OCI-LY7 (cell line): Measurements from ENCODE around the gene STX8. TPM values are rescaled to one million over a fixed set of nuclear protein-coding genes. Genes with fewer than 3 reads are reported as not detected.

Experiments
- BruUV-seq: library from RNA; stranded (reverse); fragments of 400-500 nt; replicated peaks from 2 replicates; lab custom pipeline; 2021; lab: Mats Ljungman, UMichigan
- CTCF ChIA-PET: fragments of 300-600 bp; sonication (Branson Sonifier 250); formaldehyde crosslinking; loops from one replicate; lab custom pipeline; 2022; ENCODE audit warnings: antibody characterized with exemption; ENCODE audit not compliant: unreplicated experiment; lab: Charles Lee
- POLR2A ChIA-PET: fragments of 300-600 bp; sonication (Branson Sonifier 250); formaldehyde crosslinking; loops from one replicate; lab custom pipeline; 2022; ENCODE audit warnings: antibody characterized with exemption; lab: Charles Lee
- DNase-seq: peaks from one replicate; pipeline ENCODE4 v3.0.0-alpha.2; 2015; ENCODE audit warnings: low spot score
- H2AFZ ChIP-seq: fragments of 200-600 bp; sonication (generic), shearing (Covaris generic); 2 replicates; pipeline ENCODE4 v1.6.1; 2014; ENCODE audit warnings: mild to moderate bottlenecking, antibody characterized with exemption, low read length, moderate library complexity
- H3K27ac ChIP-seq: fragments of 200-600 bp; sonication (generic); 2 replicates; pipeline ENCODE4 v1.5.1; 2014; ENCODE audit warnings: mixed run types, low read depth, mild to moderate bottlenecking, moderate library complexity, low read length, inconsistent platforms; ENCODE audit not compliant: poor library complexity, severe bottlenecking
- H3K36me3 ChIP-seq: fragments of 200-600 bp; sonication (generic); 2 replicates; pipeline ENCODE4 v1.6.1; 2014; ENCODE audit warnings: mild to moderate bottlenecking, antibody characterized with exemption, low read length, moderate library complexity, mixed read lengths; ENCODE audit not compliant: insufficient read depth
- H3K4me1 ChIP-seq: fragments of 200-600 bp; sonication (generic); 2 replicates; pipeline ENCODE4 v1.5.1; 2014; ENCODE audit warnings: mild to moderate bottlenecking, low read length; ENCODE audit not compliant: insufficient read depth, poor library complexity, severe bottlenecking
- H3K4me2 ChIP-seq: fragments of 200-600 bp; sonication (generic); 2 replicates; pipeline ENCODE4 v1.6.1; 2014; ENCODE audit warnings: mild to moderate bottlenecking, low read length
- H3K4me3 ChIP-seq: fragments of 200-600 bp; sonication (generic); 2 replicates; pipeline ENCODE4 v1.5.1; 2014; ENCODE audit warnings: mild to moderate bottlenecking, low read depth, low read length; ENCODE audit not compliant: poor library complexity, severe bottlenecking
- H3K79me2 ChIP-seq: fragments of 200-600 bp; sonication (generic); 2 replicates; pipeline ENCODE4 v1.6.1; 2016; ENCODE audit warnings: low read depth, mild to moderate bottlenecking, low read length, moderate library complexity, mixed read lengths; ENCODE audit not compliant: insufficient read depth
- H3K9me2 ChIP-seq: fragments of 200-600 bp; sonication (generic); 2 replicates; pipeline ENCODE4 v1.6.1; 2016; ENCODE audit warnings: mild to moderate bottlenecking, low read length, mixed read lengths; ENCODE audit not compliant: insufficient read depth
- H3K9me3 ChIP-seq: fragments of 200-600 bp; sonication (generic); 2 replicates; pipeline ENCODE4 v1.6.1; 2014; ENCODE audit warnings: mild to moderate bottlenecking, mixed run types, low read length, mixed read lengths
- H4K20me1 ChIP-seq: fragments of 200-600 bp; sonication (generic); 2 replicates; pipeline ENCODE4 v1.6.1; 2014; ENCODE audit warnings: mild to moderate bottlenecking, antibody characterized with exemption, low read length, moderate library complexity, mixed read lengths; ENCODE audit not compliant: insufficient read depth
- CTCF ChIP-seq: fragments of 200-600 bp; sonication (generic); conservative IDR thresholded peaks from 2 replicates; pipeline ENCODE4 v1.5.1; 2014; ENCODE audit warnings: mild to moderate bottlenecking, antibody characterized with exemption, low read length, moderate library complexity, mixed read lengths
- EZH2phosphoT487 ChIP-seq: fragments of 200-600 bp; sonication (generic); IDR thresholded peaks from 2 replicates; pipeline ENCODE4 v1.6.1; 2018; ENCODE audit warnings: low read depth, borderline replicate concordance, mild to moderate bottlenecking, mixed run types, antibody characterized with exemption, low read length, moderate library complexity, mixed read lengths
- intact Hi-C: fragments of 100-400 bp; cut with micrococcal nuclease; formaldehyde crosslinking; loops from one replicate; pipeline ENCODE4 v1.10.0; 2022; ENCODE audit not compliant: unreplicated experiment
- total RNA-seq, 2 experiments: library from RNA; depleted of rRNA in 1 of 2; stranded (reverse); fragments of >200 nt in 1 of 2; shearing (Covaris generic) in 1 of 2; gene quantifications; 2 replicates each; pipeline ENCODE4 v1.2.3, GENCODE V29; 2014 to 2022

The STX8 gene
- total RNA-seq, 2 experiments from 2014 or later, result 56.7 to 69.0 TPM

GRCh38 chr17:9292561-9292941 lies 283.1 kb downstream of the STX8 start:
- Histone ChIP-seq H3K79me2 (no peaks in the 10 kb centered on the region), H3K9me3 (no peaks in the 10 kb centered on the region), H3K4me2 (no peak overlapping the region), H3K9me2 (no peaks in the 10 kb centered on the region), H2AFZ (no peak overlapping the region), H4K20me1 (no peaks in the 10 kb centered on the region), H3K4me3 (no peak overlapping the region), H3K4me1 (no peaks in the 10 kb centered on the region), H3K36me3 (no peaks in the 10 kb centered on the region), H3K27ac (no peak overlapping the region)
- TF ChIP-seq EZH2phosphoT487 (no peak), CTCF (0 out of 2 replicates have a peak, but pooled peaks have one; percentile 22)
- intact Hi-C loops, result no loop called here
- BruUV-seq, result no TSS peak
- ChIA-PET POLR2A (no interaction called here), CTCF (no interaction called here)
- no peak for DNase-seq

GRCh38 chr17:9291912-9292560 lies 283.6 kb downstream of the STX8 start:
- Histone ChIP-seq H3K4me3 (no peak overlapping the region), H3K9me2 (no peaks in the 10 kb centered on the region), H2AFZ (no peak overlapping the region), H4K20me1 (no peaks in the 10 kb centered on the region), H3K9me3 (no peaks in the 10 kb centered on the region), H3K27ac (no peak overlapping the region), H3K36me3 (no peaks in the 10 kb centered on the region), H3K4me2 (no peak overlapping the region), H3K4me1 (no peaks in the 10 kb centered on the region), H3K79me2 (no peaks in the 10 kb centered on the region)
- POLR2A ChIA-PET, result interaction anchor here (0.8 to 0.9 kb wide), 2 partner anchors 8 to 39 kb away, joined by 5 to 8 read pairs; no protein-coding TSS in a partner anchor
- intact Hi-C loops, result no loop called here
- TF ChIP-seq CTCF (peak; percentile 78), EZH2phosphoT487 (no peak)
- DNase-seq, result peak; percentile 16
- BruUV-seq, result no TSS peak
- CTCF ChIA-PET, result no interaction called here

GRCh38 chr17:9290226-9290613 lies 285.4 kb downstream of the STX8 start:
- TF ChIP-seq EZH2phosphoT487 (no peak), CTCF (no peak)

More at GRCh38 chr17:9290226-9290613, 285.4 kb downstream of the STX8 start:
- H3K9me3 ChIP-seq, result no peaks in the 10 kb centered on the region
- no peaks in the 10 kb centered on the region for H3K9me2 ChIP-seq
- no peak overlapping the region for H3K4me2 ChIP-seq
- ChIA-PET POLR2A (no interaction called here), CTCF (no interaction called here)
- H3K4me1 ChIP-seq, result no peaks in the 10 kb centered on the region
- BruUV-seq, result no TSS peak
- intact Hi-C loops, result no loop called here
- no peak overlapping the region for H3K4me3 ChIP-seq
- H2AFZ ChIP-seq, result no peak overlapping the region
- no peaks in the 10 kb centered on the region for H4K20me1 ChIP-seq
- DNase-seq, result no peak
- H3K27ac ChIP-seq, result no peak overlapping the region
- no peaks in the 10 kb centered on the region for H3K36me3 ChIP-seq
- no peaks in the 10 kb centered on the region for H3K79me2 ChIP-seq
